ENCODE data around the gene GOLGA6L26.
"Not testable (repeated sequence)": the region's sequence is repeated elsewhere in the genome, so short reads cannot be mapped to it uniquely, and the experiment has no call there.

DNA sequence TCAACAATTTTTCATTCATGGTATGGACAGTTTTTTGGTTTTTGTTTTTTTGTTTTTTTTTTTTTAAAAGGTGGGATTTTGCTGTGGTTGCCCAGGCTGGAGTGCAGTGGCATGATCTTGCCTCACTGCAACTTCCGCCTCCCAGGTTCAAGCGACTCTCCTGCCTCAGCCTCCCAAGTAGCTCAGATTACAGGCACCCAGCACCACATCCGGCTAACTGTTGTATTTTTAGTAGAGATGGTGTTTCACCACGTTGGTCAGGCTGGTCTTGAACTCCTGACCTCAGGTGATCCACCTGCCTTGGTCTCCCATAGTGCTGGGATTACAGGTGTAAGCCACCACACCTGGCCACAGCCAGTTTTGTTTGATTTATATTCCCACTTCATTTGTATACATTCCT is 37.1 kb upstream of the GOLGA6L26 start:
- TF ChIP-seq, protein P1, sequence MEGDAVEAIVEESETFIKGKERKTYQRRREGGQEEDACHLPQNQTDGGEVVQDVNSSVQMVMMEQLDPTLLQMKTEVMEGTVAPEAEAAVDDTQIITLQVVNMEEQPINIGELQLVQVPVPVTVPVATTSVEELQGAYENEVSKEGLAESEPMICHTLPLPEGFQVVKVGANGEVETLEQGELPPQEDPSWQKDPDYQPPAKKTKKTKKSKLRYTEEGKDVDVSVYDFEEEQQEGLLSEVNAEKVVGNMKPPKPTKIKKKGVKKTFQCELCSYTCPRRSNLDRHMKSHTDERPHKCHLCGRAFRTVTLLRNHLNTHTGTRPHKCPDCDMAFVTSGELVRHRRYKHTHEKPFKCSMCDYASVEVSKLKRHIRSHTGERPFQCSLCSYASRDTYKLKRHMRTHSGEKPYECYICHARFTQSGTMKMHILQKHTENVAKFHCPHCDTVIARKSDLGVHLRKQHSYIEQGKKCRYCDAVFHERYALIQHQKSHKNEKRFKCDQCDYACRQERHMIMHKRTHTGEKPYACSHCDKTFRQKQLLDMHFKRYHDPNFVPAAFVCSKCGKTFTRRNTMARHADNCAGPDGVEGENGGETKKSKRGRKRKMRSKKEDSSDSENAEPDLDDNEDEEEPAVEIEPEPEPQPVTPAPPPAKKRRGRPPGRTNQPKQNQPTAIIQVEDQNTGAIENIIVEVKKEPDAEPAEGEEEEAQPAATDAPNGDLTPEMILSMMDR (IDR thresholded peaks at IDR 0.05), result not testable (repeated sequence)
- not testable (repeated sequence) for TF ChIP-seq EZH2 (IDR thresholded peaks at IDR 0.05; ENCODE audit: borderline replicate concordance, insufficient read depth, low read depth, low read length, poor library complexity, severe bottlenecking)

Data from B cell (primary cell).